Activated CD8-positive, alpha-beta memory T cell treated with anti-CD3 and anti-CD28 coated beads, Interleukin-2, amount 50 U/mL, for 48 hours (primary cell): ENCODE measurements around the gene CHRNA1.
"Not testable (repeated sequence)": the region's sequence is repeated elsewhere in the genome, so short reads cannot be mapped to it uniquely, and the experiment has no call there.

Experiments
- DNase-seq: peaks from one replicate; pipeline ENCODE4 v3.0.0-alpha.2; 2020

CHRNA1 gene

GRCh38 chr2:174711206-174711605 is 53.1 kb downstream of the CHRNA1 start:
- DNase-seq, result no peak

GRCh38 chr2:174709416-174710004 is 54.8 kb downstream of the CHRNA1 start:
- not testable (repeated sequence) for DNase-seq

GRCh38 chr2:174708713-174709112 is 55.6 kb downstream of the CHRNA1 start:
- DNase-seq, result no peak

- DNase-seq, result no peak
These were observed 59.0 kb downstream of the CHRNA1 start for GRCh38 chr2:174705321-174705720.

GRCh38 chr2:174704642-174705041 is 59.6 kb downstream of the CHRNA1 start:
- DNase-seq, result no peak

GRCh38 chr2:174704061-174704460 is 60.2 kb downstream of the CHRNA1 start:
- DNase-seq, result no peak

GRCh38 chr2:174703430-174703829 is 60.8 kb downstream of the CHRNA1 start:
- no peak for DNase-seq

GRCh38 chr2:174702541-174702940 is 61.7 kb downstream of the CHRNA1 start:
- no peak for DNase-seq

- no peak for DNase-seq
These were observed 64.1 kb downstream of the CHRNA1 start for GRCh38 chr2:174699993-174700766.
